Keratinocyte (primary cell): Measurements from ENCODE around the gene TEX48.

Experiments used
- CTCF ChIP-seq, 3 experiments: IDR thresholded peaks in 1 of 3; conservative IDR thresholded peaks in 1 of 3; optimal IDR thresholded peaks in 1 of 3; 2 replicates in 2 of 3; 3 replicates in 1 of 3; pipeline versions ENCODE3 to v1.5.1; 2011; ENCODE audit warnings: low read length in 3 of 3, mild to moderate bottlenecking in 3 of 3, moderate library complexity in 2 of 3, control low read depth in 1 of 3, inconsistent platforms in 1 of 3; ENCODE audit not compliant: insufficient read depth in 2 of 3; ENCODE audit errors: extremely low read depth in 1 of 3
- EZH2 ChIP-seq: IDR thresholded peaks from one replicate; pipeline ENCODE4 v1.6.1; 2012; ENCODE audit warnings: inconsistent platforms, mild to moderate bottlenecking, low read length, moderate library complexity

GRCh38 chr9:114723931-114724330, 41.9 kb upstream of the TEX48 start:
- TF ChIP-seq CTCF (optimal IDR thresholded peaks at IDR 0.05 in 1 of 3, IDR thresholded peaks at IDR 0.05 in 1 of 3, conservative IDR thresholded peaks at IDR 0.05 in 1 of 3; ENCODE audit: extremely low read depth in 1 of 3, insufficient read depth in 2 of 3, low read length in 3 of 3) (no peak), EZH2 (no peak)
